Fibroblast of villous mesenchyme (primary cell): ENCODE measurements around the gene CEP19. TPM values are rescaled to one million over a fixed set of nuclear protein-coding genes. Genes with fewer than 3 reads are reported as not detected.
"Not testable (repeated sequence)": the region's sequence is repeated elsewhere in the genome, so short reads cannot be mapped to it uniquely, and the experiment has no call there.

Experiments used
- DNase-seq: peaks from one replicate; pipeline ENCODE4 v3.0.0-alpha.2; 2010; ENCODE audit warnings: low read depth
- H3K4me3 ChIP-seq: 2 replicates; pipeline ENCODE4 v1.5.1; 2011; ENCODE audit warnings: low read depth, mild to moderate bottlenecking, low read length
- CTCF ChIP-seq: IDR thresholded peaks from 2 replicates; pipeline ENCODE4 v1.5.1; 2012; ENCODE audit warnings: low read depth, mild to moderate bottlenecking, low read length; ENCODE audit not compliant: insufficient read depth
- total RNA-seq: library from RNA; depleted of rRNA; stranded (reverse); fragments of >200 nt; gene quantifications from 2 replicates; pipeline ENCODE4 v1.2.3, GENCODE V29; 2012

Gene CEP19
- total RNA-seq: 1.6 and 5.2 TPM in 2 replicates

- peak within 1 kb of the TSS; percentile 95 for H3K4me3 ChIP-seq
- peak; percentile 91 for DNase-seq
- TF ChIP-seq CTCF: no peak
Measured at GRCh38 chr3:196711838-196712513, at the start of gene CEP19, which contains the start of gene PIGX. Gene CEP19 (minus strand): TSS chr3:196712250. CDS start chr3:196708657, 3,593 bp downstream. Gene PIGX (plus strand): TSS chr3:196712377.

GRCh38 chr3:196757876-196758739, 46.1 kb upstream of the CEP19 start:
- peak; percentile 83 for DNase-seq
- no peak overlapping the region for H3K4me3 ChIP-seq

GRCh38 chr3:196756732-196757131, 44.7 kb upstream of the CEP19 start:
- no peak for DNase-seq
- no peak for TF ChIP-seq CTCF

More at GRCh38 chr3:196757876-196758739, 46.1 kb upstream of the CEP19 start:
- TF ChIP-seq CTCF: no peak

GRCh38 chr3:196754091-196754981, 42.3 kb upstream of the CEP19 start:
- TF ChIP-seq CTCF: no peak
- H3K4me3 ChIP-seq: no peak overlapping the region
- DNase-seq: peak; percentile 18

More at GRCh38 chr3:196756732-196757131, 44.7 kb upstream of the CEP19 start:
- no peak overlapping the region for H3K4me3 ChIP-seq

GRCh38 chr3:196753201-196753600, 41.2 kb upstream of the CEP19 start:
- TF ChIP-seq CTCF: no peak
- H3K4me3 ChIP-seq: no peak overlapping the region
- no peak for DNase-seq

GRCh38 chr3:196749125-196749524, 37.1 kb upstream of the CEP19 start:
- DNase-seq: no peak
- TF ChIP-seq CTCF: no peak
- no peak overlapping the region for H3K4me3 ChIP-seq

GRCh38 chr3:196743569-196743968, 31.5 kb upstream of the CEP19 start:
- DNase-seq, H3K4me3 ChIP-seq: not testable (repeated sequence)
